ENCODE data around the gene IMMP2L. TPM values are rescaled to one million over a fixed set of nuclear protein-coding genes. Genes with fewer than 3 reads are reported as not detected.

Gene IMMP2L
- total and polyA plus RNA-seq, 2 of the 13 experiments (the other 11 are each of a cell fraction or from before 2014, with no cell fraction given), result 7.8 to 16.9 TPM

- TF ChIP-seq ZNF263 (CRISPR knock-in tag; IDR thresholded peaks at IDR 0.05) (peak; percentile 37; the same call in 1 of the 2 replicates), HNF4A (CRISPR knock-in tag; IDR thresholded peaks at IDR 0.05) (peak; percentile 86), HOXA9 (CRISPR knock-in tag; IDR thresholded peaks at IDR 0.05; ENCODE audit: borderline replicate concordance) (no peak), FOXP4 (CRISPR knock-in tag; IDR thresholded peaks at IDR 0.05) (0 out of 2 replicates have a peak, but pooled peaks have one; percentile 15), FOXK1 (CRISPR knock-in tag; IDR thresholded peaks at IDR 0.05; ENCODE audit: borderline replicate concordance, low read depth) (peak; percentile 54; the same call in 1 of the 2 replicates), ZNF644 (CRISPR knock-in tag; IDR thresholded peaks at IDR 0.05; ENCODE audit: low read depth) (peak; percentile 67; the same call in 1 of the 2 replicates), ZNF580 (CRISPR knock-in tag; IDR thresholded peaks at IDR 0.05; ENCODE audit: borderline replicate concordance, low read depth) (no peak), FOXA3 (CRISPR knock-in tag; IDR thresholded peaks at IDR 0.05) (peak; percentile 57)
Observed at GRCh38 chr7:111025006-111025405, 537.3 kb downstream of the IMMP2L start (continued).

GRCh38 chr7:111018960-111019736 is 543.1 kb downstream of the IMMP2L start:
- Histone ChIP-seq H3K27ac (ENCODE audit: extremely low read length, insufficient read depth, low read length) (no peak overlapping the region), H3K4me3 (replicated peaks in 1 of 3; ENCODE audit: insufficient read depth in 1 of 3, low read depth in 2 of 3, low read length in 3 of 3) (no peak overlapping the region), H3K9ac (ENCODE audit: insufficient read depth, low read depth, low read length) (no peak overlapping the region), H3K27me3 (ENCODE audit: control insufficient read depth in 1 of 2, insufficient read depth in 2 of 2, low read length in 2 of 2) (no peaks in the 10 kb centered on the region), H3K4me1 (ENCODE audit: insufficient read depth, low read length) (0 out of 2 replicates have a peak, but pooled peaks cover 6% of the 10 kb centered on the region), H4K20me1 (ENCODE audit: insufficient read depth, low read length) (no peaks in the 10 kb centered on the region), H2AFZ (ENCODE audit: low read length) (no peak overlapping the region), H3K79me2 (ENCODE audit: insufficient read depth, low read length) (no peaks in the 10 kb centered on the region), H3K9me3 (ENCODE audit: low read length) (no peaks in the 10 kb centered on the region), H3K4me2 (ENCODE audit: low read depth, low read length) (no peak overlapping the region), H3K36me3 (replicated peaks in 1 of 2; ENCODE audit: control insufficient read depth in 1 of 2, insufficient read depth in 2 of 2, low read length in 2 of 2) (no peaks in the 10 kb centered on the region)
- ChIA-PET CTCF (ENCODE audit: low intra/inter-chr PET ratio, low total read pairs) (no interaction called here), POLR2A (no interaction called here)
- no peak for FAIRE-seq
- BruUV-seq (replicated peaks), result no TSS peak
- in situ Hi-C loops (cut with HindIII; ENCODE audit: extremely low pct_ligation_motif_present, low pct_unique_long_range_greater_than_20kb) (no loop called here), intact Hi-C loops (cut with micrococcal nuclease; ENCODE audit: unreplicated experiment) (no loop called here)
- 24% methylated on average over 3 of the region's 3 CpGs for WGBS (ENCODE audit: low lambda C conversion rate)
- ATAC-seq, result peak; percentile 42; the same call in 2 of the 3 replicates
- DNase-seq (ENCODE audit: low spot score), result no peak
- no peak for TF ChIP-seq ZNF251 (CRISPR knock-in tag; IDR thresholded peaks at IDR 0.05)
- no peak for TF ChIP-seq MXD3 (CRISPR knock-in tag; IDR thresholded peaks at IDR 0.05)
- no peak for TF ChIP-seq ARID3A (IDR thresholded peaks at IDR 0.05; ENCODE audit: low read depth, low read length)

All from HepG2 (cell line).